Stimulated activated CD8-positive, alpha-beta memory T cell treated with anti-CD3 and anti-CD28 coated beads, Interleukin-12 subunit alpha, Interleukin-12 subunit beta, amount 100 ng/mL, for 4 hours (primary cell): ENCODE results near the gene WDR1.

Experiments
- DNase-seq: peaks from one replicate; pipeline ENCODE4 v3.0.0-alpha.2; 2020; ENCODE audit warnings: low read depth

WDR1 gene

GRCh38 chr4:10116569-10117358, at the start of gene WDR1:
WDR1 (minus strand) TSS chr4:10116799; CDS start chr4:10116666, 133 bp downstream.
- peak; percentile 95 for DNase-seq

- no peak for DNase-seq
Observed at GRCh38 chr4:10164877-10165283, 48.3 kb upstream of the WDR1 start.

GRCh38 chr4:10163296-10163695, 46.7 kb upstream of the WDR1 start:
- no peak for DNase-seq

DNA sequence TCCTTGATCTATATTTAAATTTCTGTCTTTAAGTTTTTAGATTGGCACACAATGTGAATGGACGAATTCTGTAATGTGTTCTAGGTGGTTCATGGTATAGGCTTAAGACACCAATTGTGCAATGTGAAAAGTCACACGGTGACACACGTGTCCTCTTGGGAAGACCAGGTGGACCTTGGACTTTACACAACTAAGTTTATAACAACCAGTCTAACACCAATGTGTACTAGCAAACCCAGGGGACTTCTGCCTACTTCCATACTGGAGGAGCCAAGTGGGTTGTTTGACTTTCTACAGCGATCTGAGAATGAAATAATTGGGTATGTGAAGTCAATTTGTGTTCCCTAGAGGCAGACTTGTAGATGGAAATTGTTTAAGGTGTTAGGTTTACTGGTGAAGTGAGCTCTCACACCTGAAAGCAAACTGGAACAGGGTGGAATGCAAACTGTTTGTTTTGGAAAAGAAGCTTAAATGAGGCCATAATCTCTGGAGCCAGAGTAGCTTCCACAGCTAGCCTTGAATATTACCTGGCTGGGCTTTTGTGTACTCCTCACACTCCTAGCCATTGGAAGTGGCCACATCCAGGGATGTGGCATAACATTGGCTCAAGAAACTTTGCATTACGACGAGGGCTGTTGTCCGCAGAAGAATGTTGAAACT, 45.9 kb upstream of the WDR1 start:
- no peak for DNase-seq

- DNase-seq = no peak
Observed at GRCh38 chr4:10161840-10162239, 45.2 kb upstream of the WDR1 start.

GRCh38 chr4:10161146-10161545, 44.5 kb upstream of the WDR1 start:
- DNase-seq = no peak

- no peak for DNase-seq
Observed at GRCh38 chr4:10160281-10160856, 43.8 kb upstream of the WDR1 start.

GRCh38 chr4:10159671-10160070, 43.1 kb upstream of the WDR1 start:
- no peak for DNase-seq

- DNase-seq = no peak
Observed at GRCh38 chr4:10158333-10158942, 41.8 kb upstream of the WDR1 start.

GRCh38 chr4:10157478-10158332, 41.1 kb upstream of the WDR1 start:
- DNase-seq = no peak

DNA sequence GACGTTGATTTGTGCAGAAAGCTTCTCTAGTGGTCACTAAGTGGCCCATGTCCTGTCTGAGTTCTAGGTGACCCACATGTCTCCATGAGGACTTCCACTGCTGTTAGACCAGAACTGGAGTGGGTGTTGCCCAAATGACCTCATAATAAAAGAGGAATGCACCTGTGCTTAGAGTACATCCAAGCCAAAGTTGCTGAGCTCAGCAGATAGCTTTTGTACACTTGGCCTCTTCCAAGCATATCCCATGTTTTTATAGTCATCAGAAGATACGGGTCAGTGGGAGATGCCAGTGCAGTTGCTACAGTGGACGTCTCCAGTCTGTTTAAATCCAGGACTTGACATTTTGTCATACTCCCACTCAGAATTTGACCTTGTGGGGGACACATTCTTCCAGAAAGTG, 37.6 kb upstream of the WDR1 start:
- DNase-seq = no peak

GRCh38 chr4:10153161-10153560, 36.6 kb upstream of the WDR1 start:
- DNase-seq = no peak

GRCh38 chr4:10151182-10151581, 34.6 kb upstream of the WDR1 start:
- DNase-seq = no peak

GRCh38 chr4:10144966-10145365, 28.4 kb upstream of the WDR1 start:
- DNase-seq = no peak

GRCh38 chr4:10144479-10144878, 27.9 kb upstream of the WDR1 start:
- no peak for DNase-seq

DNA sequence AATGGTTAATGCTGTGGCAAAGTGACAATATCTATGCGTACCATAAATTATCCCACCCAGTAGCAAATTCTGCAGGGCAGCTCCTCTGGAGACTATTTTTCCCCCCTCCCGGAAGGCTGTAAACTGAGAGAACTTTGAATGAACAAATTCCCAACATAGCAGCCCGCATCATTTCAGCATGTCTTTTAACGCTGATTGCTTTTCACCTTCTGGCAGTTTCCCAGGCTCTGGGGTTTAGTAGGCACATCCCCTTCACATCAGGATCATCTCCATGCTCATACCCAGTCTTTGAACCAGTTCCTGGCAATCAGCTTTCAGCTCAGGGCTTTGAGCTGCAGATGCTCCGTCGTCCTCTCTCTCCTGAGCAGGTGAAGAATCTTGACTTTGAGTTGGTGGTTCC, 26.6 kb upstream of the WDR1 start:
- DNase-seq = no peak

DNA sequence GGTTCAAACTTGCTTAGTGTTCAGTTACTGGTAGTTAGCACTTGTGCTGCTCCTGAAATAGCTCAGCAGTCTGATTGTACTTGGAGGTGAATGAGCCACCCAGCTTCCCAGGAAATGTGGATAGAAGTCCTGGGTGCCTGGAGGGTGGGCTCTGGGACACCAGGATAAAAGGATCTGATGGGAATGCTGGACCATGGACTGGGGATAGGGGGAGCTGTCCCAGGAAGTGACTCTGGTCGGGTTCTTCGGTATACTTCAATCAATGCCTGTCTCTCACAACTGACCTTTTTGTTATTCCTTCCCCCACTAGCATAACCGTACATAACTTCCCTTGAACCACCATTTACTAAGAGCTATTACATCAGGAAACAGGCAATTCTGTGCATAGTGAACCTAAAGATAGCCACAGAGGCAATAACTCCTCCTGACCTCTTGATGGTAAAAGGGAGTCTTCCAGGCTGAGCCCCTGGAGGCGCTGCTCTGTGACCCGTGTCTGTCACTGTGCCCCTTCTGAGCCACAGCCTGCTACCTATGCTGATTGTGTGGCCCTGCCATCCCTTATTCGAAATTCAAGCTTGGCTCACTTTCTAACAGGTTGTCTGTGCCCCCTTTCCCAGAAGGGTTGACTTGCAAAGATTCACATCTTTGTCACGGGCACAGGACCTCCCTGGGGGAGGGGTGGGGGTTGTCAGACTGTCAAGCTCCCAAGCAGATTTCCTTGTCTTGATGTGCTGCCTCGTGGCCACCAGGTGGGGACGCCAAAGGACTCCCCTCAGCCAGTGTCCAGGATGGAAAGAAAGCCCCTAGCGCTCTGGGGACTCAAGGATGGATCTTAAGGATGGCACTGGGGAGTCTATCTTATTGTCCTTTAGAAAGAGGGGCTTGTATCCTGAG, 24.5 kb upstream of the WDR1 start:
- no peak for DNase-seq

GRCh38 chr4:10139518-10139917, 22.9 kb upstream of the WDR1 start:
- DNase-seq = no peak

DNA sequence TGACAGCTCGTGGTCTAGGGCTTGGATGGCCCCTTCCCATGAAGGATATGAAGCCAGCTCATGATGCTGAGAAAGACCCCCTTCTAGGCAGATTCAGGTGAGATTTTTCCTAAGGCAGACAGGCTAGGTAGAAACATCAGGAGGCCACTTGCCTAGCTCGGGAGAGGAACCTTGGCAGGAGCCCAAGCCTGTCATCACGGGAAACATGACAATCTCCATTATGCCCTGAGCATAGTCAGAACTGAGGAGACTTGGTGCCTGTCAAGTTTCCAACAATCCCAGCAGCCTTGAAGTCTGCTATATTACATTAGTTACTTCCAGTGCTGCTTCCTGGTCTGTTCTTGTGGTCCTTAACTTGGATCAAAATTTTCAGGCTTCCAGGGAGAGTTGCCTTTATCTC, 18.7 kb upstream of the WDR1 start:
- DNase-seq = no peak

DNA sequence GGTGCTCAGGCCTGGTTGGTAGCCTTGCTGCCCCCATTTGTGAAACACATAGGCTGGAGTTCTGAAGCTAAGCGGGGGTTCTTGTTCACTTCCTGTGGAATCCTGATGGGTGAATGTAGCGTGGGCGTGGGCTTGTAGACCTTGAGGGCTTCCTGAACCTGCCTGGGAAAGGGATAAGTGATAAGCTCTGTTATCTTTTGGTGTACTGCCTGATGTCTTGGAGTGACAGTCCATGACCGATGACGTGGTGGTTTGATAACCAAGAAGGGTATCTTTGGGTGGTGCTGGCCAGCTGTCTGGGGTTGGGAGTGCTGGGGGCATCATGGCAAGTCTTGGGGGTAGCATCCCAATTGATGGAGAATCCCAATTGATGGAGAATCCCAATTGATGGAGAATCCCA, 17.5 kb upstream of the WDR1 start:
- DNase-seq = no peak

DNA sequence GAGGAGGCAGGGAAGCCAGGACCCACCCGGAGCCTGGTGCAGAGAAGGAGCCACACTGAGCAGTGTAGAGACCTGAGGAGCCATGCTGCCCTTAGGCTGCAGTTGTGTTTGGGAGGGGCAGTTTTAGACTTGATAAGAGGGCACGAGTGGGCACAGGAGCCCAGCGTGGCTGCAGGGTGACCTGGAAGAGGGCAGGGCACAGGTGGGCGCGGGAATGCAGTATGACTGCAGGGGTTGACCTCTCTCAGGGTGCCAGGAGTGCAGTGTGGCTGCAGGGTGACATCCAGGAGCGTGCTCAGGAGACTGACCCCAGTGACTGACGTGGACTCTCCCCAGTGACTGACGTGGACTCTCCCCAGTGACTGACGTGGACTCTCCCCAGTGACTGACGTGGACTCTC, 14.6 kb upstream of the WDR1 start:
- DNase-seq = no peak
